Activated CD8-positive, alpha-beta memory T cell treated with anti-CD3 and anti-CD28 coated beads, Interleukin-2, amount 10 ng/mL, durations not matched to agents 7 days and 5 days (primary cell): ENCODE measurements around the gene RPL37A. TPM values are rescaled to one million over a fixed set of nuclear protein-coding genes. Genes with fewer than 3 reads are reported as not detected.

ENCODE experiments used
- ATAC-seq: fragments of 150-1000 bp; cut with Tn5 transposase; one replicate; pipeline ENCODE4 v1.10.0; 2021; ENCODE audit warnings: moderate library complexity
- CTCF ChIA-PET: fragments of 350-600 bp; sonication (Branson Sonifier 250); formaldehyde crosslinking; loops from one replicate; lab custom pipeline; 2021; ENCODE audit warnings: antibody characterized with exemption; lab: Charles Lee
- DNase-seq: peaks from one replicate; pipeline ENCODE4 v3.0.0-alpha.2; 2020
- H3K27ac Mint-ChIP-seq: one replicate; pipeline ENCODE4 v1.8.0; 2021; ENCODE audit warnings: mild to moderate bottlenecking, mixed read lengths
- H3K27me3 Mint-ChIP-seq: one replicate; pipeline ENCODE4 v1.8.0; 2021; ENCODE audit warnings: mixed read lengths
- H3K36me3 Mint-ChIP-seq: one replicate; pipeline ENCODE4 v1.8.0; 2021; ENCODE audit warnings: mild to moderate bottlenecking, mixed read lengths
- H3K4me1 Mint-ChIP-seq: one replicate; pipeline ENCODE4 v1.8.0; 2021; ENCODE audit warnings: mixed read lengths
- H3K4me3 Mint-ChIP-seq: one replicate; pipeline ENCODE4 v1.8.0; 2021; ENCODE audit warnings: mild to moderate bottlenecking, moderate library complexity, mixed read lengths
- H3K9me3 Mint-ChIP-seq: one replicate; pipeline ENCODE4 v1.8.0; 2022; ENCODE audit warnings: low read depth, mixed read lengths
- total RNA-seq, 2 experiments: library from RNA; stranded (reverse); gene quantifications; one replicate each; pipeline ENCODE4 v1.2.3, GENCODE V29; 2021

Gene RPL37A
- total RNA-seq, 2 experiments from 2014 or later = 2,001 to 2,301 TPM

DNA sequence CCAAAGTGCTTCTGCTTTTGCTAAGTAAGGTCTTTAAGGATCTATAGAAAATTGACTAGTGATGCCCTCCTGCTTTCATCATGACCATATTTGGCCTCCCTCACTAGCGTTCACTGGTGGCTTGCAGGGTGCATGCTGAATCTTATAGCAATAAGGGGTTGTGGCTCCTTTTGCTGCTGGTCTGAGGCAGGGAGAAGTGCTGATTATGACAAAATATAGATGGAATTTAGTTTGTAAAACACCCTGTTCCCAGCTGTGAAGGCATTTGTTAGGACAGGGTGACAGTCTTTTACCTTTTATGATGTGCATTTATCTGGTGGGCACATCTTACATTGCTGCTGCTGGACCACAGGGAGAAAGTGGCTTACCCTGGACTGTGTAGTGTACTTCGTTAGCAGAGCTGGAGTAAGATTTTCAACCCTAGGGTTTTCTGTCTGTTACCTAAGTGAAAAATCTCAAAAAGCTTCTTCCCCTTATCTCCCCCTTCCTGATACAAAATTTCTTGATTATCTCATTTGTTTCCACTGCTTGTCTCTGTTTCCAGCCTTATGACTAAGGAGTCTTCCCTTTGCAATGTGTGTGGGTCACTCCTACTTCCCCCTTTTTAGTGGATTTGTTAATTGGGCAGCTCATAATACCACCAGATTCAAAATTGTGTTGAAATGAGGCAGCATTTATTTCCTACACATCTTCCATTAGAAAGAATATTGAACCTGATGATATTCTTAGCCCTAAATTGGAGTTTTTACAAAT, 21.2 kb upstream of the RPL37A start:
- CTCF ChIA-PET = no interaction called here
- Mint-ChIP-seq H3K27me3 (no peaks in the 10 kb centered on the region), H3K9me3 (no peaks in the 10 kb centered on the region), H3K4me1 (peaks cover 14% of the 10 kb centered on the region), H3K27ac (peak overlapping the region; percentile 18), H3K36me3 (peaks cover 39% of the 10 kb centered on the region), H3K4me3 (no peak overlapping the region)
- DNase-seq (no peak), ATAC-seq (no peak)

DNA sequence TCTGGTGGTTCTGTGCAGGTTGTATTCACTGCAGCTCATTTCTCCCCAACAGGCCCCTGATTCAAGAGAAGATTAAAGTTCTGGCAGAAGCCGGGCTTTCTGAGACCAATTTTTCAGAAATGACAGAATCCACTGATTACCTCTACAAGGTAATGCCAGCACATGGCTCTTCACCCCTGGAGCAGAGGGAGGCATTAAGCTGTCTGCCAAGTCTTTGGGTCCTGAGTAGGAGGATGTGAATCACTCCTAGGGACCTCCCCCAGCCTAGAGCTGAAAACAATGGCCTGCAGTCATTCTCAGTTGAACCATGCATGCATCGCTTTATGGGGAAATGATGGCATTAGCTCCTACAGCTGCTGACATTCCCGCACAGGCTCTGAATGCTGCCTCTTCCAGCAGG, 20.5 kb upstream of the RPL37A start:
- Mint-ChIP-seq H3K9me3 (no peaks in the 10 kb centered on the region), H3K27ac (no peak overlapping the region), H3K36me3 (peaks cover 44% of the 10 kb centered on the region), H3K4me1 (peaks cover 14% of the 10 kb centered on the region), H3K27me3 (no peaks in the 10 kb centered on the region), H3K4me3 (no peak overlapping the region)
- CTCF ChIA-PET = no interaction called here
- DNase-seq (no peak), ATAC-seq (no peak)

DNA sequence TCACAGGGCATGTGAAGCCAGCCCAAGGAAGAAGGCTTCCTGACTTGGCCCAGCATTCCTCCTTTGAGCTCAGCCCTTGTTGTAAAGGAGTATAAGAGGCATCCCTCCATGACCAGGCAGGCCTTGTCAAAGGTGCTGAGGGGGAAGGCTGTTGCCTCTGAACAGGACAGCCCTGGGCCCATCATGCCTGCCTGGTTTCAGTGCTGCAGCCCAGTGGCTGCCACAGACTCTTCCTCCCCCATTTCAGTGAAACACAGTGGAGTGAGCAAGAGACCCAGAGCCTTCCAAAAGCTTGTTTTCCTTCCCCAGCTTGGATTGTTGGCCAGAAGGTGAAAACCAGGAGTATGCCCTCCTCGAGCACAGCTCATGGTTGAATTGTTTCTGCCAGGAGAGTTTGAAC, 19.9 kb upstream of the RPL37A start:
- no peak for DNase-seq
- ATAC-seq = no peak
- no peaks in the 10 kb centered on the region for H3K9me3 Mint-ChIP-seq
- peaks cover 14% of the 10 kb centered on the region for H3K4me1 Mint-ChIP-seq
- CTCF ChIA-PET = no interaction called here
- no peaks in the 10 kb centered on the region for H3K27me3 Mint-ChIP-seq
- H3K27ac Mint-ChIP-seq = no peak overlapping the region
- peaks cover 44% of the 10 kb centered on the region for H3K36me3 Mint-ChIP-seq
- H3K4me3 Mint-ChIP-seq = no peak overlapping the region

DNA sequence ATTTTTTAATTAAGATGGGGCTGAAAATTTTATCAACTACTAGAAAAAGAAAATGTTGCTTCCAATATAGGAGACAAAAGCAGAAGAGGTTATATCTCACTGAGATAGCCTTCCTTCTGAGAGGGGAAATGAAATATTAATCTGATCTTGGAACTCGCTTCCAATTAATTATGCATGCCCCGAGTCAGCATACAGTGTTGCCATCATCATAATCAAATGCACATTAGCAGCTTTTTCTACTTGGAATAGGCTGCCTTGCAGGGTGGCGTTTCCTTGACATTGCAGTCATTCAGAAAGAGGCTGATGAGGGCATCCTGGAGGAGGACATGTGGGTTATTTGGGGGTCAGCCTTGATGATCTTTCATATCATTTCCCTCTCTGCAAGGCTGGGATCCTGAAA, 18.4 kb upstream of the RPL37A start:
- no peak overlapping the region for H3K27ac Mint-ChIP-seq
- no peaks in the 10 kb centered on the region for H3K27me3 Mint-ChIP-seq
- peaks cover 7% of the 10 kb centered on the region for H3K4me1 Mint-ChIP-seq
- DNase-seq (no peak), ATAC-seq (no peak)
- H3K9me3 Mint-ChIP-seq = no peaks in the 10 kb centered on the region
- H3K4me3 Mint-ChIP-seq = no peak overlapping the region
- peaks cover 42% of the 10 kb centered on the region for H3K36me3 Mint-ChIP-seq
- CTCF ChIA-PET = no interaction called here

DNA sequence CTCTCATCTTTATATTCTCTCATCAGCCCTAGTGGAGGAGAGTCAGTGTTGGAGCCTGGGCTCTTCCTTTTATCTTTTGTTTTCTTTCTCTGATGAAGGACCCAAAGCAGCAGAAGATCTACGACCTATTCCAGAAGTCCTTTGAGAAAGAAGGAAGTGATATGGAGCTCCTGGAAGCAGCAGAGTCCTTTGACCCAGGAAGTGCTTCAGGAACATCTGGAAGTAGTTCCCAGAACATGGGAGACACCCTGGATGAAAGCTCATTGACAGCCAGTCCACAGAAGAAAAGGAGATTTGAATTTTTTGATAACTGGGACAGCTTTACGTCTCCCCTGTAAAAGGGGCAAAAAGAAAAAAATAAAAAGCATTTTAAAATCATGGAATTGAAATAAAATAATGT, 16.0 kb upstream of the RPL37A start:
- no peak overlapping the region for H3K4me3 Mint-ChIP-seq
- H3K27ac Mint-ChIP-seq = no peak overlapping the region
- H3K27me3 Mint-ChIP-seq = no peaks in the 10 kb centered on the region
- no peak for DNase-seq
- no peaks in the 10 kb centered on the region for H3K9me3 Mint-ChIP-seq
- no peak for ATAC-seq
- peaks cover 26% of the 10 kb centered on the region for H3K36me3 Mint-ChIP-seq
- H3K4me1 Mint-ChIP-seq = no peaks in the 10 kb centered on the region
- CTCF ChIA-PET = no interaction called here

DNA sequence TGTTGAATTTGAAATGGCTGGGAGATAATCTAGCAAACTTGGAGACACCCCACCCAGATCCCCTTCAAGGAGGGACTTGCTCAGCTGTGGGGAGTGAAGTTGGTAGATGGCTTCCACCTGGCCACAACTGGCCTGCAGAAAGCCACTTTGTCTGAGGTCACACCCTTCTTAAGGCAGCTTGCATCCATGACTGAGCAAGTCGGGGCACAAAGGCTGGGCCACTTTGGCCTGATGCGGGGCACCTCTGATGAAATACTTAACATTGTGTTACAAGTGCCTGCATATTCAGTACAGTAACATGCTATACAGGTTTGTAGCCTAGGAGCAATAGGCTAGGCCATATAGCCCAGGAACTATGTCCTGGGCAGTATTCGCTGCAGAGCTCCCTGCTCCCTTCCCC, 13.4 kb upstream of the RPL37A start:
- CTCF ChIA-PET = interaction anchor here (0.6 kb wide), 1 partner anchor 23 kb away, joined by 3 read pairs; no protein-coding TSS in a partner anchor
- Mint-ChIP-seq H3K27me3 (no peaks in the 10 kb centered on the region), H3K4me3 (no peak overlapping the region), H3K9me3 (no peaks in the 10 kb centered on the region), H3K4me1 (peaks cover 3% of the 10 kb centered on the region), H3K27ac (no peak overlapping the region), H3K36me3 (peaks cover 13% of the 10 kb centered on the region)
- peak; percentile 16 for ATAC-seq
- DNase-seq = no peak

DNA sequence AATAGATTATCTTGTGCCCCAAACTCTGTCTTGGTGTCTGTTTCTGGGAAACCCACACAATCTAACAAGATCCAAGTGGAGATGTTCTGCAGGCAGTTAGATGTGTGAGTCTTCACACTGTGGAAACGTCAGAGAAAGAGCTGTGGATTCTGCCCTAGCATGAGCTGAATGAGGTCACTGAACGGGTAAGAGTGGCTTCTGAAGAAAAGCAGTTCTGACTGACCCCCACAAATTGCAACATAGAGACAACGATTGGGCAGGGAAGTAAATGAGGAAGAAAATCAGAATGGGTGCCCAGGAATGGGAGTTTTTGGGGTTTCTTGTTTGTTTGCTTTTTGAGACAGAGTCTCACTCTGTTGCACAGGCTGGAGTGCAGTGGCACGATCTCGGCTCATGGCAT, 12.9 kb upstream of the RPL37A start:
- Mint-ChIP-seq H3K4me3 (no peak overlapping the region), H3K4me1 (peaks cover 3% of the 10 kb centered on the region), H3K36me3 (peaks cover 13% of the 10 kb centered on the region), H3K27me3 (no peaks in the 10 kb centered on the region), H3K27ac (no peak overlapping the region), H3K9me3 (no peaks in the 10 kb centered on the region)
- no peak for DNase-seq
- no peak for ATAC-seq
- CTCF ChIA-PET = interaction anchor here (0.6 kb wide), 1 partner anchor 23 kb away, joined by 3 read pairs; no protein-coding TSS in a partner anchor

DNA sequence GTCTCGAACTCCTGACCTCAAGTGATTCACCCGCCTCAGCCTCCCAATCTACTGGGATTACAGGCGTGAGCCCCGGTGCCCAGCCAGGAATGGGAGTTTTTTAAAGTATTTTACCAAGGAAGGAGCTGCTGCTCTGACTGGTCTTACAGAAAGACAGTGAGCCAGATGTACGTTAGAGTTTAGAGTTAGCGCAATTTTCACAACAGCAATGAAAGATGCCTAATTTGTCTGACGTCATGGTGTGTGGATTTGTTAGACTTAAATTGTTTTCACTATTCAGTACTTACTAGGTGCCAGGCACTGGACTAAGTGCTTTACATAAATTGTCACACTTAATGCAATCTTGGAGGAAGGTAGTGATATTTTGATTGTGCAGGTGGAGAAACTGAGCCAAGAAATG, 12.4 kb upstream of the RPL37A start:
- Mint-ChIP-seq H3K36me3 (peaks cover 11% of the 10 kb centered on the region), H3K9me3 (no peaks in the 10 kb centered on the region), H3K4me1 (peaks cover 3% of the 10 kb centered on the region), H3K4me3 (no peak overlapping the region), H3K27ac (no peak overlapping the region), H3K27me3 (no peaks in the 10 kb centered on the region)
- no peak for DNase-seq
- CTCF ChIA-PET = no interaction called here
- ATAC-seq = no peak

DNA sequence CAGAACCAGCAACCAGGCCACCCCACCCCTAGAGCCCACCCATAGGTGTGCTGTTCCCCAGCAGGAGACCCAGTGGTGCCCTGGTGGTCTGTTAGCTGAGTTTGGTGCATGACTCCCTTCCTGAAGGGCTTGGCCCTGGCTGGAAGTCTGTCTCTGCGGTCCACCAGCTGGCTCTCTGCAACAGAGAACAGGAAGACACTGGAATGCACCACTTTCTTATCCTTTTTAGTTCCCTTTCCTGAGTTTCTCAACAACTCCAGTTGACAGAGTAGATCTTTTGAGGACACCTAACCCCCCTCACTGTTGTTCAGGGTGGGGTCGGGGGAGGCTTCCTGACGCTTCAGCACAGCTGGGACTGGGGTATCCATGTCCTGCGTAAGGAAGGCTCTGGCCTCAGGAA, 11.9 kb upstream of the RPL37A start:
- no peak for ATAC-seq
- no peak overlapping the region for H3K4me3 Mint-ChIP-seq
- H3K27me3 Mint-ChIP-seq = no peaks in the 10 kb centered on the region
- peaks cover 3% of the 10 kb centered on the region for H3K4me1 Mint-ChIP-seq
- H3K36me3 Mint-ChIP-seq = peaks cover 9% of the 10 kb centered on the region
- no peak for DNase-seq
- no peak overlapping the region for H3K27ac Mint-ChIP-seq
- H3K9me3 Mint-ChIP-seq = no peaks in the 10 kb centered on the region
- CTCF ChIA-PET = no interaction called here

DNA sequence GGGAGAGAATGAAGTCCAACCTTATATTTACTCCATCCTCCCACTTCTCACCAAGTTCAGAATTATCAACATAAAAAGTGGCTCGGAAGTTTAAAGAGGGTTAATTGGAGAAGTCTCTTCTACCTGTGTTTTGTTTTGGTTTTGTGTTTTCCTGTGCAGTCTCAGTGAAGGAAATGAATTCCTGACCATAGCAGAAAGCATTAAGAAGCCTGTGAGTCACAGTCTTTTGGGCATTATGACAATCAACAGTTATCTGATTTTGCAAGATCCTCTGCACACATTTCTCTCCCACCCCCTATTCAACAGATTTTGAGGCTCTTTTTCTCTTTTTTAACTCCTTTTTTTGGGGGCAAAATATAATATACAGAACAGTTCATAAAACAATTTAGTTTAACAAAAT, 8.6 kb upstream of the RPL37A start:
- no peak overlapping the region for H3K4me3 Mint-ChIP-seq
- H3K36me3 Mint-ChIP-seq = no peaks in the 10 kb centered on the region
- peaks cover 3% of the 10 kb centered on the region for H3K4me1 Mint-ChIP-seq
- ATAC-seq (no peak), DNase-seq (no peak)
- CTCF ChIA-PET = no interaction called here
- H3K9me3 Mint-ChIP-seq = no peaks in the 10 kb centered on the region
- no peak overlapping the region for H3K27ac Mint-ChIP-seq
- no peaks in the 10 kb centered on the region for H3K27me3 Mint-ChIP-seq

DNA sequence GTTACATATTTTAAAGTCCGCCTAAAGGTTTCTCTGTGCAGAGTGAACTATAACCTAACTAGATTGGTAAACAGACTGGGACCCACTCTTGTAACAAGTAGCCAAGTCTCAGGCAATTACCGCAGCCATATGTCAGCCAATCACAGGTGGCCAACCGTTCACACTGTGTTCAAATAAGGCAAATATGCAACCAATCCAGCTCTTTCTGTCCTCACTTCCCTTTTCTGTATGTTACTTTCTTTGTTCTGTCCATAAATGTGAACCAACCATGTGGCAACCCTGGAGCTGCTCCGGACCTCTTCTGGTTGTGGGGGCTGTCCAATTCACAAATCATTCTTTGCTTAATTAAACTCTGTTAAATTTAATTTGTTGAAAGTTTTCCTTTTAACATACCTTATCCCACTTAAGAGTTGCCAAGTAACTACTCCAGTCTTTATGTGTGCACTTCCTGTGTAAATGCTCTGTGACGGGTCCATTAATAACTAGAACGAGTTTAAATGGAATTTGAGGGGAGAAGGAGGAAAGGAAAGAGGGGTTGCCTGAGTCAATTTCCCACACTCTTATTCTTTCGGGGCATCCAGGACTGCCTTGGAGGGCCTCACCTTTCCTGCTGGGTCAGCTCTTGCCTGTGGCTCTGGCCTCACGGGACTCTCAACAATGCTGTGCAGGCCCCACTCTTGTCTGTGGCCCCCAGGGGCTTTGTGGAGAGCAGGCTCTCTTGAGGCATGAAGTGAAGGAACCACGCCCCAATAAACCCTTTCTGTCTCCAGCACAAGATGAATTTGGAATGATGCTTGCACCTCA, 6.6 kb upstream of the RPL37A start:
- no peaks in the 10 kb centered on the region for H3K27me3 Mint-ChIP-seq
- CTCF ChIA-PET = interaction anchor here (1.7 kb wide), 1 partner anchor 25 kb away, joined by 4 read pairs; no protein-coding TSS in a partner anchor
- no peaks in the 10 kb centered on the region for H3K9me3 Mint-ChIP-seq
- no peak overlapping the region for H3K4me3 Mint-ChIP-seq
- peaks cover 4% of the 10 kb centered on the region for H3K36me3 Mint-ChIP-seq
- ATAC-seq (no peak), DNase-seq (no peak)
- H3K4me1 Mint-ChIP-seq = peaks cover 19% of the 10 kb centered on the region
- no peak overlapping the region for H3K27ac Mint-ChIP-seq

DNA sequence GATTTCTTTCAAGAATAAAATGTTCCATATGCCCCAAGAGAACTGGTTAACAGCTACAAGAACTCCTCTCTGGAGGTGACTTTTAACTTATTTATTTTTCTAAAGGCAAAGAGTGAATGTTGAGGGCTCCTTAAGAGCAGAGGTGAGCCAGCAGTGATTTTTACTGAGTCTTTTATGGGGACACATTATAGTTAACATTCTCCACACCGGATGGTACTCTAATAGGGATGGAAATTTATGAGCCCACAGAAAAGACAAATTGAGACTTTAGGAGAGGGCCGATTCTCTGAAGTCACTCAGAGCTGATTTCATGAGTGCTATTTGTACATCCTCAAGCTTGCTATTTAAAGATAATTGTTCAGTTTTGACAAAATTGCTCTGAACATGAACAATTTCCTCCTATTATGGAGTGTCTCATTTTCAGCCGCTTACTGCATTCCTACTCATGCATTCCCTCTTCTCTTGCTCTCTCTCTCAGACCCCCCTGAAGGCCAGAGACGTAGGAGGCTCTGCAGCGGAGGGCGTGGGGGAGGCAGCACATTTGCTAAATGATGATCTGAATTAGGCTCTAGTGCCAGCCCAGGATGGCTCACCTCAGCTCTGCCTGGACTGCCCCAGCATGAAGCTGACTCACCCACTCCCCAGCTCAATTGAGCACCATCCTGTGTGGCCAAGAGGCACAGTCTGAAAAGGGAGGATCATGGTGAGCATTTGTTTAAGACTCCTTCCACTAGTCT, 5.9 kb upstream of the RPL37A start:
- CTCF ChIA-PET = no interaction called here

DNA sequence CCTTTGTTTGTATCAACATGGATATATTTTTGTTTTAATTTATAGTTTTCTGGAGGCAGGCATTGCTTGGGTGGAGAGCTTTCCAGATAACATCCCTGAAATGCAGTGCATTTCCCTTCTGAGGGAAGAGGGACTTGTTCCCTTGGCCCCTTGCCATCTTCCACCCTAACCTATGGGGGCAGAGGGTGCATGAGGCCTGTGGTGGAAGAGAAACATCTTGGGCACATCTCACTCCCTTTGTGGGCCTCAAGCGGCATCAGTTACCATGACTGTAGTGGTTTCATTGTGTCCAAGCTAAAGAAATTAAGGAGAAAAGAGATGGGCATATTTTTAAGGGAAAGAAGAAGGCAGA, 5.3 kb upstream of the RPL37A start:
- Mint-ChIP-seq H3K4me3 (no peak overlapping the region), H3K27ac (no peak overlapping the region), H3K27me3 (no peaks in the 10 kb centered on the region), H3K36me3 (peaks cover 5% of the 10 kb centered on the region), H3K9me3 (no peaks in the 10 kb centered on the region), H3K4me1 (peaks cover 30% of the 10 kb centered on the region)
- CTCF ChIA-PET = no interaction called here
- no peak for DNase-seq
- no peak for ATAC-seq

More for the DNA sequence above, 5.9 kb upstream of the RPL37A start:
- no peak overlapping the region for H3K27ac Mint-ChIP-seq
- DNase-seq = no peak
- no peak for ATAC-seq
- no peaks in the 10 kb centered on the region for H3K27me3 Mint-ChIP-seq
- no peak overlapping the region for H3K4me3 Mint-ChIP-seq
- peaks cover 26% of the 10 kb centered on the region for H3K4me1 Mint-ChIP-seq
- H3K36me3 Mint-ChIP-seq = peaks cover 4% of the 10 kb centered on the region
- no peaks in the 10 kb centered on the region for H3K9me3 Mint-ChIP-seq
